ENCODE data around the gene SV2B.
"Not testable (repeated sequence)": the region's sequence is repeated elsewhere in the genome, so short reads cannot be mapped to it uniquely, and the experiment has no call there.

Gene SV2B

GRCh38 chr15:91320101-91320500 is 220.0 kb downstream of the SV2B start:
- no peak for DNase-seq

DNA sequence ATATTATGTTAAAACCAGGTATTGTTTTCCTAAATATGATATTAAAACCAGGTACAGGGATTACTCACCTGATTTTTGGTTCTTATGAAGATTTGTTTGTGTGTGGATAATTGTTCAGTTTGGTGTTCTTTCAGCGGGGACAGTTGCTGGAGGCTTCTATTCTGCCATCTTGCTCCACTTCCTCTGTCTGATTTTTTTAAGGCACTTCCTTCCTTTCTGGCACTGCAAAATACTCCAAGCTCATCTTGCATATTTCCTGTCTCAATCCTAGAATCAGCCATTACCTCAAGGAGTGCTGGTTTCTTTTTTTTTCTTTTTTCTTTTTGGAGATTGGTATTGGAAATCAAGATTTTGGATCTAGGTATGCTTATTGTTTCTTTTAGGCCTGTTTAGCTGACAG is 229.9 kb downstream of the SV2B start:
- DNase-seq: no peak

DNA sequence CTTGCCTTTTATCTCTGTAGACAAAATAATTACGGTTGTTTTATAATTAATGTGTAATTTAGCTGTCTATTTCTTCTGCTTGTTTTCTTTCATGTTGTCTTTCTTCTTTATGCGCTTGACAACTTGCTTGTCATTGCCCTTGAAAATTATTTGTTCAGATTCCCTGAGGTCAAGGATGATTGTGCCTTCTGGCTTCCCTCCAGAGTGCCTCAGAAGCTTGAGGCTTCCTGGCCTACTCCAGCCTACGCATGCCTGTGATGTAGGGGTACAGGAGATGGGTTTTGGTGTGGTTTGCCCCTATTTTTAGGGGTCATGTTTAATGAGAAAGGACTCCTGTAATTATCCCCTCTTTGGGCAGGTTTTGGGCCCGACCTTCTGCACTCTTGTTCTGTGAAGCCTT is 231.5 kb downstream of the SV2B start:
- DNase-seq: no peak

DNA sequence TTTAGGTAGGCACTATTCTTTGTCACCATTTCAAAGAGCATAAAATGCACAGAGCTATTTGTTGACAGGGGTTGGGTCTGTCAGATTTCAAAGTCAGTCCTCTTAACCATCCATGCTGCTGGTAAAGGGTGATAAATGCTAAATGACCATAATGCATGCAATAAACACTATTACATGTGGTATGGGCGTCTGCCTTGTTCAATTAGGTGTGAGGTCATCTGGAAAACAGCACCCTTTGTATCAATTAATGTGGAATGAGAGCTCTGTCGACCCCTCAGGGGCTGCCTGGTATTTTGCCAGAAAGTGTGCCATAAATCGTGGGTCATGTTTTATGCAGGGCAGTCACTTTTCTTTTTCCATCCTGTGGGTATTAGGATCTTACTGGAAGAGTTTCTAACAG is 235.6 kb downstream of the SV2B start:
- DNase-seq: no peak

- DNase-seq: no peak
Measured at GRCh38 chr15:91336687-91337086, 236.6 kb downstream of the SV2B start.

- DNase-seq: peak; percentile 15
Measured at GRCh38 chr15:91338766-91339165, 238.7 kb downstream of the SV2B start.

DNA sequence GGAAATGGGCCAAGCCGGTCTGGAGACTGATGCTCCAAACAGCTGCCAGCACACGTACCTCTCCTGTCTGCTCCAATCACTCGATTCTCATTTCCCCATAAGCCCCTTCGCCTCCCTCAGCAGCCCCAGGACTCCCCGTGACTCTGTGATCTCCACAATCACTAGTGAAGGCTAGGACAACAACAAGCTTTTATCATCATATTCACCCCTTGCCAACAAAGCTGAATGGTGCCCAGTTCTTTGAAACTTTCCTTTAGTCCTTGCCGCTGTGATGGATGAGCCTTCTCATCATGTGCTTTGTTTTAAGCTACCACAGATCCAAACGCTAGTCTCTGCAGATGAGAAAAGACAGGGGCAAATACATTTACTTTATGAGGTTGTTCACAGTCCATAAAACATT is 242.0 kb downstream of the SV2B start:
- DNase-seq: no peak

GRCh38 chr15:91344912-91345311 is 244.9 kb downstream of the SV2B start:
- not testable (repeated sequence) for DNase-seq

DNA sequence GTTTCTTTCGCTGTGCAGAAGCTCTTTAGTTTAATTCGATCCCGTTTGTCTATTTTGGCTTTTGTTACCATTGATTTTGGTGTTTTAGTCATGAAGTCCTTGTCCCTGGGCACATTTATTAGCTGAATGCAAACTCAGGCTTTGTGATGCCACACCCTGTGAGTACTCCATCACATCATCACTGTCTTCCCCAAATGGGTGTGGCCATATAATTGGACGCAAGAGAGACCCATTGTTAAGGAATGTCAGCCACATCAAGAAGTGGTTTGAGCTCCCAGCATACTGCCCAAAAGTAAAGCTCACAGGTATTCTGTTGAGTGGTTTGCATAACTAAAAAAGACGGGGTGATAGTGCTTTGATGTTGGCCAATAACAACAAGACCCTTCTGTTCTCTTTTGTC is 245.7 kb downstream of the SV2B start:
- no peak for DNase-seq

GRCh38 chr15:91346259-91346658 is 246.2 kb downstream of the SV2B start:
- no peak for DNase-seq

DNA sequence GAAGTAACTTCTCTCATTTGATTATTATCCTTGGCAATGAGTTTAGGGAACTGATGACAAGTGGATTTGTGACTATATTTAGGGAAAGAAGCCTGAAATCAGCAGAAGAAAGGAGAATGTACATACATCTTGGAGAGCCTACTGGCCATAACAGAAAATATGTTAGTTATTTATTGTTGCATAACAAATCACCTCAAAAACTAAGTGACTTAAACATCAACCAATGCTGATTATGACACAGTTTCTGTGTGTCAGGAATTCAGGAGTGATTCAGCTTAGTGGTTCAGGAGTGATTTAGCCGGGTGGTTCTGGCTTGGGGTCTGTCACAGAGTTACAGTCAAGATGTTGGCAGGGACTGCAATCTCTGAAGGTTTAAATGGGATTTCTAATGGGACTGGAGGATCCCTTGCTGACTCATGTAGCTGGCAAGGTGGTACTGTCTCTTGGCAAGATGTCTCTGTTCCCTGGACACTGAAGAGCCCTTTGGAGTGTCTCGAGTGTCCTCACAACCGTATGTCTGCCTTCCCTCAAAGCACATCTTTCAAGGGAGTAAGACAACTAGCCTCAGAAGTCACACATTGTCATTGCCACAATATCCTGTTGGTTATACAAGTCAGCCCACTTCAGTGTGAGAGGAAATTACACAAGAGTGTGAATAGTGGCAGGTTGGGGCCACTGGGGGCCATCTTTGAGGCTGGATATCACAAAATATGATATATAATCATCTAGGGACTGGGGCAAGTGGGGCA is 248.9 kb downstream of the SV2B start:
- peak; percentile 64 for DNase-seq
